ENCODE results near the gene EFCC1. TPM values are rescaled to one million over a fixed set of nuclear protein-coding genes. Genes with fewer than 3 reads are reported as not detected.
A peak's percentile ranks its signal among the peaks of the same experiment; 100 is the strongest.

EFCC1 gene
- total and polyA plus RNA-seq, 2 experiments from 2014 or later: 0.07 TPM; not detected in 1

- TF ChIP-seq CTCF (IDR thresholded peaks at IDR 0.05; ENCODE audit: low read depth, low read length): no peak
- Histone ChIP-seq H3K4me1 (ENCODE audit: low read depth) (no peaks in the 10 kb centered on the region), H3K27ac (no peak overlapping the region), H3K27me3 (no peaks in the 10 kb centered on the region), H3K9me3 (ENCODE audit: low read depth) (no peaks in the 10 kb centered on the region), H3K36me3 (no peaks in the 10 kb centered on the region), H3K4me3 (no peak overlapping the region)
- DNase-seq (ENCODE audit: low read depth in 1 of 2, low spot score in 1 of 2): no peak
These were observed 37.2 kb downstream of the EFCC1 start for GRCh38 chr3:129038121-129038855.

GRCh38 chr3:129039271-129040038 is 38.4 kb downstream of the EFCC1 start:
- Histone ChIP-seq H3K27ac (no peak overlapping the region), H3K9me3 (ENCODE audit: low read depth) (no peaks in the 10 kb centered on the region), H3K4me3 (no peak overlapping the region), H3K27me3 (no peaks in the 10 kb centered on the region), H3K36me3 (no peaks in the 10 kb centered on the region), H3K4me1 (ENCODE audit: low read depth) (no peaks in the 10 kb centered on the region)
- no peak for TF ChIP-seq CTCF (IDR thresholded peaks at IDR 0.05; ENCODE audit: low read depth, low read length)
- peak in 1 of 2 donors; percentile 59 for DNase-seq (ENCODE audit: low read depth in 1 of 2, low spot score in 1 of 2)

GRCh38 chr3:129040039-129040336 is 38.9 kb downstream of the EFCC1 start:
- Histone ChIP-seq H3K36me3 (no peaks in the 10 kb centered on the region), H3K9me3 (ENCODE audit: low read depth) (no peaks in the 10 kb centered on the region), H3K27ac (no peak overlapping the region), H3K4me1 (ENCODE audit: low read depth) (no peaks in the 10 kb centered on the region), H3K27me3 (no peaks in the 10 kb centered on the region), H3K4me3 (no peak overlapping the region)
- DNase-seq (ENCODE audit: low read depth in 1 of 2, low spot score in 1 of 2): no peak
- no peak for TF ChIP-seq CTCF (IDR thresholded peaks at IDR 0.05; ENCODE audit: low read depth, low read length)

GRCh38 chr3:129040579-129041300 is 39.6 kb downstream of the EFCC1 start:
- no peak for DNase-seq (ENCODE audit: low read depth in 1 of 2, low spot score in 1 of 2)
- Histone ChIP-seq H3K27me3 (no peaks in the 10 kb centered on the region), H3K4me3 (no peak overlapping the region), H3K4me1 (ENCODE audit: low read depth) (no peaks in the 10 kb centered on the region), H3K27ac (no peak overlapping the region), H3K36me3 (no peaks in the 10 kb centered on the region), H3K9me3 (ENCODE audit: low read depth) (no peaks in the 10 kb centered on the region)
- TF ChIP-seq CTCF (IDR thresholded peaks at IDR 0.05; ENCODE audit: low read depth, low read length): no peak

GRCh38 chr3:129045675-129046036 is 44.6 kb downstream of the EFCC1 start:
- H3K27me3 ChIP-seq: no peaks in the 10 kb centered on the region
- no peak overlapping the region for H3K4me3 ChIP-seq
- no peak for DNase-seq (ENCODE audit: low read depth in 1 of 2, low spot score in 1 of 2)
- H3K9me3 ChIP-seq (ENCODE audit: low read depth): no peaks in the 10 kb centered on the region
- no peak for TF ChIP-seq CTCF (IDR thresholded peaks at IDR 0.05; ENCODE audit: low read depth, low read length)
- no peaks in the 10 kb centered on the region for H3K4me1 ChIP-seq (ENCODE audit: low read depth)
- no peak overlapping the region for H3K27ac ChIP-seq
- no peaks in the 10 kb centered on the region for H3K36me3 ChIP-seq

All from cardiac muscle cell (in vitro differentiated cells and primary cell).